Neutrophil (primary cell): ENCODE measurements around the gene CDK17.

ENCODE experiments used
- H3K27ac ChIP-seq: fragments of 200-600 bp; sonication (generic); 2 replicates; pipeline ENCODE4 v1.5.1; 2016; ENCODE audit warnings: mild to moderate bottlenecking, moderate library complexity
- H3K27me3 ChIP-seq: fragments of 200-600 bp; sonication (generic); 2 replicates; pipeline ENCODE4 v1.6.0; 2016; ENCODE audit warnings: mild to moderate bottlenecking
- H3K36me3 ChIP-seq: fragments of 200-600 bp; sonication (generic); 2 replicates; pipeline ENCODE4 v1.5.1; 2017
- H3K4me1 ChIP-seq, 2 experiments: fragments of 200-600 bp in 1 of 2; sonication (generic) in 1 of 2; 1 replicate in 1 of 2; 2 replicates in 1 of 2; pipeline versions ENCODE4 v1.5.1 to v1.6.1; 2013 to 2016; ENCODE audit warnings: low read depth in 1 of 2, low read length in 1 of 2, mild to moderate bottlenecking in 1 of 2, moderate library complexity in 1 of 2; ENCODE audit not compliant: control insufficient read depth in 1 of 2, insufficient read depth in 1 of 2
- H3K4me3 ChIP-seq, 2 experiments: fragments of 200-600 bp in 1 of 2; sonication (generic) in 1 of 2; 1 replicate in 1 of 2; 2 replicates in 1 of 2; pipeline ENCODE4 v1.5.1; 2013 to 2016; ENCODE audit warnings: low read depth in 1 of 2, low read length in 1 of 2, mild to moderate bottlenecking in 1 of 2, moderate library complexity in 1 of 2
- H3K9me3 ChIP-seq: fragments of 200-600 bp; sonication (generic); 2 replicates; pipeline ENCODE4 v1.5.1; 2016
- CTCF ChIP-seq: fragments of 200-600 bp; sonication (generic); IDR thresholded peaks from 2 replicates; pipeline ENCODE4 v1.5.1; 2016; ENCODE audit warnings: antibody characterized with exemption

CDK17 gene

DNA sequence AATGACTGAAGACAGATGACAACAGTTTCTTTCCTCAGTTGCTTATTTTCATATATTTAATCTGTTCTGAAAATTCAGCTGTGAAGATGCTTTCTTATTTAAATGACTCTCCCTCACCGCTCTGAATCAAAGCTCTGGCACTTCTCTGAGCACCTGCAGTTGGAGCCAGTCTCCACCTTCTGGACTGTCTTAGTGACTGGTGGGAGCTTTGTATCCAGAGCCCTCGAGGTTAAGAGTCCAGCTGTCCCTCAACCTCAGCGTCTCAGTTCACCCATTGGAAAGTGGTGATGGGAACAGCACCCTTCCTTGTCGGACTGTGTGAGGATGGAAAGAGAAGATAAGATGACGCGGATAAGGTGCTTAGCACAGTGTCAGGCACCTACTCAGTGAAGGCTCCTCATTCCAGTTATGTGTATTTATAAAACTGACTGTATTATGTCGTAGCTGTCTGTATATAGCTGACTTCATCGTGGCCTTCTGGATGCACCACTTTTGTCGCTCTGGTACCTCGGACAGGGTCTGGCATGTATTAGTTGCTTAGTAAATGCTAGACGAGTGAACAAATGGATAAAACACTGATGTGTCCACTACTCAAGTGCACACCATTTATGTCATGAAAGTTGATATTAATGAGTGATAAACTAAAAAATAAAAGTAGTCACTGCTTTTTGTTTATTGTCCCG, 171.5 kb downstream of the CDK17 start:
- H3K27me3 ChIP-seq = no peaks in the 10 kb centered on the region
- H3K36me3 ChIP-seq = no peaks in the 10 kb centered on the region
- H3K4me3 ChIP-seq = no peak overlapping the region
- no peak overlapping the region for H3K27ac ChIP-seq
- no peak for TF ChIP-seq CTCF
- H3K4me1 ChIP-seq = peaks cover 5 to 20% of the 10 kb centered on the region in 2 experiments
- no peaks in the 10 kb centered on the region for H3K9me3 ChIP-seq
